OCI-LY7 (cell line): ENCODE measurements around the gene SH3PXD2A.

Experiments used
- CTCF ChIP-seq: fragments of 200-600 bp; sonication (generic); conservative IDR thresholded peaks from 2 replicates; pipeline ENCODE4 v1.5.1; 2014; ENCODE audit warnings: mild to moderate bottlenecking, antibody characterized with exemption, low read length, moderate library complexity, mixed read lengths
- EZH2phosphoT487 ChIP-seq: fragments of 200-600 bp; sonication (generic); IDR thresholded peaks from 2 replicates; pipeline ENCODE4 v1.6.1; 2018; ENCODE audit warnings: low read depth, borderline replicate concordance, mild to moderate bottlenecking, mixed run types, antibody characterized with exemption, low read length, moderate library complexity, mixed read lengths

GRCh38 chr10:103554488-103555324 lies 300.7 kb downstream of the SH3PXD2A start:
- TF ChIP-seq CTCF (no peak), EZH2phosphoT487 (no peak)
